Activated CD8-positive, alpha-beta memory T cell treated with anti-CD3 and anti-CD28 coated beads, Interleukin-2, amount 50 U/mL, for 1 hour (primary cell): ENCODE data around the gene SLC39A7.

Experiments
- DNase-seq: peaks from one replicate; pipeline ENCODE4 v3.0.0-alpha.2; 2020; ENCODE audit errors: extremely low read depth

SLC39A7 gene

GRCh38 chr6:33170176-33171015 lies 30.3 kb upstream of the SLC39A7 start:
- no peak for DNase-seq

- DNase-seq: no peak
Observed at GRCh38 chr6:33171016-33171879, 29.4 kb upstream of the SLC39A7 start.

GRCh38 chr6:33171880-33172687 lies 28.6 kb upstream of the SLC39A7 start:
- DNase-seq: no peak

- no peak for DNase-seq
Observed at GRCh38 chr6:33172688-33173534, 27.8 kb upstream of the SLC39A7 start.

GRCh38 chr6:33173535-33174180 lies 27.0 kb upstream of the SLC39A7 start:
- DNase-seq: no peak

GRCh38 chr6:33174784-33175183 lies 25.9 kb upstream of the SLC39A7 start:
- DNase-seq: no peak

GRCh38 chr6:33175436-33176069 lies 25.1 kb upstream of the SLC39A7 start:
- DNase-seq: no peak

GRCh38 chr6:33176906-33177305 lies 23.8 kb upstream of the SLC39A7 start:
- no peak for DNase-seq

GRCh38 chr6:33177552-33178446 lies 22.9 kb upstream of the SLC39A7 start:
- no peak for DNase-seq

- no peak for DNase-seq
Observed at GRCh38 chr6:33178755-33179475, 21.8 kb upstream of the SLC39A7 start.

GRCh38 chr6:33181141-33181540 lies 19.5 kb upstream of the SLC39A7 start:
- DNase-seq: no peak

- no peak for DNase-seq
Observed at GRCh38 chr6:33183071-33183683, 17.5 kb upstream of the SLC39A7 start.

- DNase-seq: no peak
Observed at GRCh38 chr6:33185190-33185589, 15.5 kb upstream of the SLC39A7 start.

- DNase-seq: no peak
Observed at GRCh38 chr6:33185654-33186187, 14.9 kb upstream of the SLC39A7 start.

- no peak for DNase-seq
Observed at GRCh38 chr6:33187809-33188208, 12.9 kb upstream of the SLC39A7 start.

- DNase-seq: no peak
Observed at GRCh38 chr6:33189164-33189563, 11.5 kb upstream of the SLC39A7 start.

GRCh38 chr6:33189625-33190448 lies 10.8 kb upstream of the SLC39A7 start:
- DNase-seq: no peak
